Gastroesophageal sphincter (tissue), 3 donors: ENCODE measurements around the gene PDGFA.

ENCODE experiments used
- CTCF ChIP-seq, 4 experiments: fragments of 200-600 bp in 2 of 4; fragments of 450-650 bp in 2 of 4; sonication (generic) in 1 of 4; IDR thresholded peaks; one replicate each; pipeline ENCODE4 v1.5.1; 2017 to 2019; ENCODE audit warnings: antibody characterized with exemption in 4 of 4, mild to moderate bottlenecking in 2 of 4, moderate library complexity in 2 of 4
- EP300 ChIP-seq: sonication (generic); formaldehyde crosslinking; IDR thresholded peaks from one replicate; pipeline ENCODE4 v1.6.1; 2017; ENCODE audit warnings: antibody characterized with exemption, mild to moderate bottlenecking
- POLR2A ChIP-seq, 2 donors: fragments of 450-650 bp; IDR thresholded peaks; one replicate each; pipeline ENCODE4 v1.6.1; 2017; ENCODE audit warnings: antibody characterized with exemption in 2 of 2, mild to moderate bottlenecking in 2 of 2, moderate library complexity in 1 of 2
- POLR2AphosphoS5 ChIP-seq: sonication (generic); formaldehyde crosslinking; IDR thresholded peaks from one replicate; pipeline ENCODE4 v1.6.1; 2017; ENCODE audit warnings: antibody characterized with exemption

GRCh38 chr7:540579-540978 lies 20.9 kb upstream of the PDGFA start:
- TF ChIP-seq CTCF (IDR thresholded peaks at IDR 0.05) (no peak), POLR2AphosphoS5 (no peak), POLR2A (IDR thresholded peaks at IDR 0.05) (no peak), EP300 (no peak)
